NCI-H2196 treated with DMSO at 0.1 percent for 48 hours (cell line): ENCODE measurements around the gene FASTKD3.
A peak's percentile ranks its signal among the peaks of the same experiment; 100 is the strongest.

Experiments
- DNase-seq: peaks from one replicate; lab custom pipeline; 2025; ENCODE audit not compliant: unreplicated experiment; lab: John Stamatoyannopoulos, UW

FASTKD3 gene

GRCh38 chr5:7881816-7882215 lies 13.0 kb upstream of the FASTKD3 start:
- DNase-seq = no peak

DNA sequence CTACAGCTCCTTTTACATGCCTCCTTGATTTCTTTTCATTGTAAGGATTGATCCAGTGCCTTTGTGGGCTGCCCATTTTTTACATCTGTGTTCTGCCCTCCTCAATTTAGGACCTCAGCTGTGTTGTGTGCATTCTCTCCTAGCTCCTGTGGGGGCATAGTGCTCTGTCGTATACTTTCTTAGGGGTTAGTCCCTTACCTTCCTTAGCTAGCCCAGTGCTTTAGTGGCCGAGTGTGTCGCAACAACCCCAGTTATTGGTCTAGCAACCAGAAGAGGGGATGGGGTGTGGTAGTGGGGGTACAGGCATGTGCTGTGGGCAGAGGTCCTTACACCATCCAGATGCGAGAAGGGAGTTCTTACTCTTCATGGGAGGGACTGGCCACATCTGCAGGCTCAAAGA lies 12.3 kb upstream of the FASTKD3 start:
- no peak for DNase-seq

GRCh38 chr5:7878381-7878873 lies 9.6 kb upstream of the FASTKD3 start:
- no peak for DNase-seq

DNA sequence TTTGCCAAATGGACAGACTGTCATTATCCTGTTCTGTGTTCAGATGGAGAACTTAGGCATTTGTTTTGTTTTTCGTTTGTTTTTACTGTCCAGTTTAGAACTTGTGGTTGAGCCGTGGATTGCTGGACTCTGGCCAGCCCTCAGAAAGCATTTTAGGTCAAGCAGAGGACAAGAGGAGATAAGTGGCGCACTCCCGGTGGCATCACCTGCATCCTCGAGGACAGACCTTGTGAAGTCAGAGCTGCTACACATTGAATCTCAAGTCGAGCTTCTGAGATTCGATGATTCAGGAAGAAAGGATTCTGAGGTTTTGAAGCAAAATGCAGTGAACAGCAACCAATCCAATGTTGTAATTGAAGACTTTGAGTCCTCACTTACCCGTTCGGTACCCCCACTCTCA lies 9.0 kb upstream of the FASTKD3 start:
- no peak for DNase-seq

DNA sequence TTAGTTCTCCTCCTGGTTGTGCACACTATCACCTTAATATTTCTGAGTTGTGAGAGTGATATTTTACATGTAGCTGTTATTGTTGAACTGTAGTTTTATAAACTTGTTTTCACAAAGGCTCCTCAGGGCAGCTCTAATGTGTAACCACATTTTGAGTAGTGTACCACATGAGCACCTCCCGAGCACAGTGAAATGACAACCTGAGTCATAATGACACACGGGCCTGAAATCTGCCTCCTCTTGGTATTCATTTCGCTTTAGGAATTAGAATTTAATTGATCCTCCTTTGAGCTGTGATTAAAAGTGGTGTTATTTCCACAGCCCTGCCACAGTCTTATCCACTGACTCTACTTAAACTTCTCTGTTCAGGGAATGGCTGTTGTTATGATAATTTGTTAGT lies 8.0 kb upstream of the FASTKD3 start:
- DNase-seq = no peak

- no peak for DNase-seq
Measured at GRCh38 chr5:7875151-7875550, 6.3 kb upstream of the FASTKD3 start.

- no peak for DNase-seq
Measured at GRCh38 chr5:7874639-7875038, 5.8 kb upstream of the FASTKD3 start.

- no peak for DNase-seq
Measured at GRCh38 chr5:7873216-7873615, 4.4 kb upstream of the FASTKD3 start.

DNA sequence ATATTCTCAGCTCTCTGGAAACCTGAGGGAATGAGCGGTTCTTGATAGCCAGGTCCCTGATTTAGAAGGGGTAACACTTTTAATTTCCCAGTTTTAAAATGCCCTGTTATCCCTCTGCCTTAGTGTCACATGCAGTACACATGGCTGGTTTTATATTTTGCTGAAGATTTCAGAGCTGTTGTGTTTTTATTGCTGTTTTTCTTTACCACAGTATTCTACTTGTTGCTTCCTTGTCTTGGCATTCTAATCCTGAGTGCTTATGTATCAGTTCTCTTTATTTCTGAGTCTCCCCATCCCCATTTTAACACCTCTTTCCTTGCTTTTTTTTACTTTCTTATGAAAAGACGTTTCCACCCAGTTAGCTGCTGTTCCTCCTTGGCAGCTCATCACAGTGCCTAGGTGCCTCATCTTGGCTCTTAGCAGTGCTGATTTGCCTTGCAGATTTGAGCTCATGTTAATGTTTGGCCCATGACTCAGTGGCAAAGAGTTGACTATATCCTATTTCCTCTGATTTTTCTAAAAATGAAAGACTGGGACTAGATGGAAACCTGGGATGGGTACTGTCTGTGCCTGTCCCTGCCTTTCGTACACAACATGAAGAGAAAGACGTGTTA lies 3.8 kb upstream of the FASTKD3 start:
- DNase-seq = no peak

DNA sequence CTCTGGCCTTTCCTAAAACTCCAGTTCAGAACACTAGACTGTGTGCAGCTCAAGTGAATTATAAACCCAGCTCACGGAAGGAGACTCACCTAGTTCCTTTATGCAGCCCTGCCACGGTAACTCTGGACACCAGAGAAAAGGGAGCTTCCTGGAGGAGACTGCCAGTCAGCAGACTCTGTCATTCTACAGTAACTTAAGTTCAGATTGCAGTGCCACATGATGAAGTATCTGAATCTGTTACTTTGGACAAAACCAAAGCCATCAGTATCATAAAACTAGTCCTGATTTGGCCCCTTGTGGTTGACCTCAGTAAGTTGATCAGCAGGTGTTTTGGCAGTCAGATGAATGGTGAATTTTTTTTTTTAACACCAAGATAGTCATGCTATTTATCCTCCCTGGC lies 2.8 kb upstream of the FASTKD3 start:
- DNase-seq = no peak

GRCh38 chr5:7869474-7870136 lies 774 bp upstream of the FASTKD3 start:
- DNase-seq = no peak

GRCh38 chr5:7868427-7868772 lies 431 bp downstream of the FASTKD3 start:
- DNase-seq = no peak

DNA sequence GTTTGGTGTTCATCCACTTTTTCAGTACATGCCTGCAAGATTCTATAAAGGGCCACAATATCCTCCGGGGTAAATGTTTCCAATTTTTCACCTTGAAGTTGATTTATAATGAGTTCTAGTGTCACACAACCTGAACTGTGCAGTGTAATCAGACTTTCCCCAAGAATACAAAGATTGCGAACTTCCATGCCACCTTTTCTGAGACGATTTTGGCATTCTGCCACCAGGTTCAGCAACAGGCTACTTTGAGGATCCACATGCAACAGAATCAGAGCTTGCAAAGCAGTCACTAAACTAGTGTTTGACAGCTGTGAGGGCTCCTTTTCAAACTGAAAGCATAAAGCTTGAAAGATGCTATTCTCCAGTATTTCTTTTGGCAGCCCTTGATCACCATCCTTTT lies 1.6 kb downstream of the FASTKD3 start:
- no peak for DNase-seq

DNA sequence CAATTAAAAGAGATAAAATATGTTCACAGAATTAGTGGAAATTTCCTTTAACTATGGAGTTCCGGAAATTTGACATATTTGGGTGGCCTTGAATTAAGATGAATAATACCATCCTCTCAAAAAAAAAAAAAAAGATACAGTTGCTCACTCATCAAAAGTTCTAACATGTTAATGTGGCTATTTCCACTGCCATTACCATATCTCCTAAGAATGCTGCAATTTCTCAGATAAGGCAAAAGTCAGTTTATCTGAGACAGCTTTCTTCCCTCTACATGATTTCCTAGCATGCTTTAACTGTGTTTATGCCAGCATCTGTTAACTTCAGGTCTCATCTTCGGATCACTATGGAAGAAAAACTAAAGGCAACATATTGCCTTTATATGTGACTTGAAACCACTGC lies 2.6 kb downstream of the FASTKD3 start:
- no peak for DNase-seq

- DNase-seq = peak; percentile 15
Measured at GRCh38 chr5:7857926-7858632, 10.8 kb downstream of the FASTKD3 start.

DNA sequence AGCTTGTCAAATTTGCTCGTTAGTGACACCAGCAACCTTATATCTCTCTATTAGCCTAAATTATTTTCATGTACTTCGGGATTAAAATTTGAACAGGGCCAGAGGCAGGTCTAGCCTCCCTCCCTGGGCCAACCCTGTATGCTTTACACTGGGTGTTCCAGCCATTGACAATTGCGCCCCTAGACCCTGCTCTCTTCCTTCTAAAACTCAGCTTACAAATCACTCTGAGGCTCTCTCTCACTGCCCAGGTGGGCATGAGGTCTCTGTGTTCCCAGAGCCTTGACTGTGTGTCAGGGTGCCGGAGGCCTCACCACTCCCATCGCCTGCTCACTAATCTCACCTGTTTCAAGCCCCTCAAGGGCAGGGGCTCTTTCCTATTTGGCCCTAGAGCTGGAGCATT lies 11.5 kb downstream of the FASTKD3 start:
- DNase-seq = no peak

DNA sequence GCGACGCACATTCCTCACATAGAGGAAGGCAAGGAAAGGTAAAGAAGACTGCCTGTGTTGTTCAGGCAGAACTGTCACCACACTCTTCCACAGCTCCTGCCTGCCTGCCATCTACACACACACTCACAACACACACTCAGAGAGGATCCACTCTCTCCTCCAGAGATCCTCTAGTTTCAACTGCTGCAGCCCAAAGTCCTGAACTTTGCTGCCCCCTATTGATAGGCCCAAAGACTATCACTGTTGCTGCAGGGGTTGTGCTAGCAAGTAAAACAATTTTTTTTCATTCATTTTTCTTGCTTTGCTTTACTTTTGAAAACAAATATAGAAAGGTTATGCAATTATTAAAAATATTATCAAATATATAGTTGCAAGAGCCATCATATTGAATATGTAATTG lies 12.0 kb downstream of the FASTKD3 start:
- peak; percentile 59 for DNase-seq

- DNase-seq = no peak
Measured at GRCh38 chr5:7855611-7856010, 13.2 kb downstream of the FASTKD3 start.

GRCh38 chr5:7852988-7853387 lies 15.8 kb downstream of the FASTKD3 start:
- no peak for DNase-seq

GRCh38 chr5:7852542-7852941 lies 16.3 kb downstream of the FASTKD3 start:
- no peak for DNase-seq

DNA sequence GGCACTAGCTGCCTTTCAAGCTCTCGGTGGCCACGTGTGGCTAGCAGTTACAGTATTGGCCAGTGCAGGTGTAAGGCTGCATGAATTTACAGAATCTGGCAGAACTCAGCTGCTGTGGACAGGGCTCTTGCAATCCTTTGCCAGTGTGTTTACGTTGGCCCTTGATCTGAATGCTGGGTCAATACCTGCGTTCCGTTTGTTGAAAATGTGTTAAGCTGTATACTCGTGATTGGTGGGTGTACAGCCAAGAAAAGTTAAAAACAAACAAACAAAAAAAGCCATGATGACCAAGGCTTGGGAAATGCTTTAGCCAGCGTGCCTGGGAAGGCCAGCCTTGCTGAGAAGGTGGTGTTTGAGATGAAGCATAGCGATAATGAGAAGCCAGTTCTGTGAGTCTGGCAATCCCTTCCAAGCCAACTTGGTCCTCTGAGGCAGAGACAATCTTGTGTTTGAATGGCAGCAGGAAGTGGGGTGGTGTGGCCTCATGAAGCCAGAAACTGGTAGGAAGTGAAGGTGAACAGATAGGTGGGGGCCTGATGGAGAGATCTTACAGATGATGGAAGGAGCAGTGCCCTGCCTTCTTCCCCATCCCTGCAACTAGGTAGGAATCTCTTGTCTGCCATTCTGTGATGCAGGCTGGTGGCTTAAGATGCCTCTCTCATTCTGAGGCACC lies 17.1 kb downstream of the FASTKD3 start:
- DNase-seq = peak; percentile 4

GRCh38 chr5:7851240-7851592 lies 17.6 kb downstream of the FASTKD3 start:
- DNase-seq = no peak
